ENCODE results near the gene NARS2.

NARS2 gene

DNA sequence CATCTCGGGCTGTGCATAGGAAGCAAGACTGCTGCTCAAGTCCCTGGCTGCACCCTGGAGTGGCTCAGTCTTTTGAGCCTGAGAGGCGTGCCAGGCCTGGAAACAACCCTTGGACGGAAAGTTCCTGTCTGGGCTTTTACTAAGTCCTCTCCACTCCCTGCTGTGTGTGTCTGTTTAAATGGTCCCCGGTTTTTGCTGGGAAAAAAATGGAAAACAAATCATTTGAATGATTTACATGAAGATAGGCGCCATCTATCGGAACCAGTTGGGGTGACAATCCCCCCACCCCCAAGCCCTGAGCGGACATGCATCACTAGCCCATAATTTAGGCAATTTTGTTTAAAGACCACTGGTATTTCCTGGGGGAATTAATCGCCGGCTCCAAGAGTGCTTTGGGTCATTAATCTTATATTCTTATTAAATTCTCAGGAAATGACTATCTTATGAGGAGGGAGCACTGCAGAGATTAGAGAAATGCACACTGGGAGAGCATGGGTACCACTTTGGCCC, 154.4 kb downstream of the NARS2 start:
- Histone ChIP-seq H3K4me1 (ENCODE audit: control insufficient read depth in 1 of 2, insufficient read depth in 1 of 2, low read depth in 1 of 2, low read length in 1 of 2) (peaks cover 82 to 85% of the 10 kb centered on the region in 2 experiments), H3K9me3 (no peaks in the 10 kb centered on the region), H3K27ac (peak overlapping the region; percentile 100), H3K4me3 (ENCODE audit: low read depth in 1 of 2, low read length in 1 of 2) (peak overlapping the region; percentile 46 to 57), H3K27me3 (no peaks in the 10 kb centered on the region), H3K36me3 (no peaks in the 10 kb centered on the region)
- peak; percentile 90 for TF ChIP-seq CTCF (IDR thresholded peaks at IDR 0.05)

GRCh38 chr11:78419327-78419726, 155.3 kb downstream of the NARS2 start:
- H3K4me3 ChIP-seq (ENCODE audit: low read depth in 1 of 2, low read length in 1 of 2): peak overlapping the region; percentile 76 to 78
- TF ChIP-seq CTCF (IDR thresholded peaks at IDR 0.05): no peak
- H3K9me3 ChIP-seq: no peaks in the 10 kb centered on the region
- H3K27ac ChIP-seq: peak overlapping the region; percentile 100
- no peaks in the 10 kb centered on the region for H3K36me3 ChIP-seq
- H3K4me1 ChIP-seq (ENCODE audit: control insufficient read depth in 1 of 2, insufficient read depth in 1 of 2, low read depth in 1 of 2, low read length in 1 of 2): peaks cover 82 to 85% of the 10 kb centered on the region in 2 experiments
- H3K27me3 ChIP-seq: no peaks in the 10 kb centered on the region

DNA sequence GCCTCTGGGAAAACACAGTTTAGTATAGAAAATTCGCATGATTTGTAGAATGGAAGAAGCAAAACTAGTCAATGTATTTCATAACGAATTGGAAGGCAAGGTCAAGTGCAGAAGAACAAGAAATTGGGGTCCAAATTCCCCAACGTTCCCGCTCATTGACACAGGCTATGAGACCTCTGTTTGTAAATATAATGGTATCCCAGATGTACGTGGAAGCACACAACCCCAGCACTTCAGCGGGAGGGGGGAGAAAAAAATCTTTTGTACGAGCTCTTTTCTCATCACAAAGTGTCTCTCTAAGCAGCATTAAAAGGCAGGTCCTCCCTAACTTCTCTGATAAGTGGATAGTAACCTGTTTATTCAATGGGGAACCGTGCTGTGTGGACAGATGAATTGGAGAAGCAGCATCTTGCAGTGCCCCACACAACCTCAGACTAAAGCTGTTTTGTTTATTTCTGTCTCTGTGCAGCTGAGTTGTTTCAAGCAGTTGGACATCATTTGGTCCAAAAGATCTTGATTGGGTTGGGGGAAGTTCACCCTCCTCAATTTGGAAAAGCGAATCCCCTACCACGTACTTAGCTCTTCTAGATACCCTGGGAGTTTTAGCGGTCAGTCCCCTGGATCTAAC, 156.0 kb downstream of the NARS2 start:
- Histone ChIP-seq H3K4me3 (ENCODE audit: low read depth in 1 of 2, low read length in 1 of 2) (peak overlapping the region; percentile 76 to 78), H3K27me3 (no peaks in the 10 kb centered on the region), H3K36me3 (no peaks in the 10 kb centered on the region), H3K27ac (peak overlapping the region; percentile 100), H3K4me1 (ENCODE audit: control insufficient read depth in 1 of 2, insufficient read depth in 1 of 2, low read depth in 1 of 2, low read length in 1 of 2) (peaks cover 82 to 85% of the 10 kb centered on the region in 2 experiments), H3K9me3 (no peaks in the 10 kb centered on the region)
- TF ChIP-seq CTCF (IDR thresholded peaks at IDR 0.05): peak; percentile 21

GRCh38 chr11:78417888-78418583, 156.6 kb downstream of the NARS2 start:
- Histone ChIP-seq H3K4me1 (ENCODE audit: control insufficient read depth in 1 of 2, insufficient read depth in 1 of 2, low read depth in 1 of 2, low read length in 1 of 2) (peaks cover 82 to 85% of the 10 kb centered on the region in 2 experiments), H3K27ac (peak overlapping the region; percentile 100), H3K27me3 (no peaks in the 10 kb centered on the region), H3K36me3 (no peaks in the 10 kb centered on the region), H3K9me3 (no peaks in the 10 kb centered on the region), H3K4me3 (ENCODE audit: low read depth in 1 of 2, low read length in 1 of 2) (peak overlapping the region; percentile 76 to 78)
- TF ChIP-seq CTCF (IDR thresholded peaks at IDR 0.05): peak; percentile 66

GRCh38 chr11:78417175-78417887, 157.3 kb downstream of the NARS2 start, which contains the start of gene GAB2:
Gene GAB2 (minus strand): TSS chr11:78417820. CDS start chr11:78417720, 100 bp downstream.
- H3K9me3 ChIP-seq: no peaks in the 10 kb centered on the region
- no peaks in the 10 kb centered on the region for H3K36me3 ChIP-seq
- peak within 1 kb of the TSS; percentile 100 for H3K27ac ChIP-seq
- H3K27me3 ChIP-seq: no peaks in the 10 kb centered on the region
- no peak for TF ChIP-seq CTCF (IDR thresholded peaks at IDR 0.05)
- peak within 1 kb of the TSS; percentile 76 to 78 for H3K4me3 ChIP-seq (ENCODE audit: low read depth in 1 of 2, low read length in 1 of 2)
- peaks cover 76 to 85% of the 10 kb centered on the region in 2 experiments for H3K4me1 ChIP-seq (ENCODE audit: control insufficient read depth in 1 of 2, insufficient read depth in 1 of 2, low read depth in 1 of 2, low read length in 1 of 2)
